Measurements from ENCODE around the gene TET2.

GRCh38 chr4:105198541-105198940 lies 51.9 kb downstream of the TET2 start:
- TF ChIP-seq CTCF (IDR thresholded peaks at IDR 0.05) = no peak
- no peak for TF ChIP-seq POLR2A (IDR thresholded peaks at IDR 0.05; ENCODE audit: low read depth)
